Stimulated activated CD4-positive, alpha-beta T cell treated with anti-CD3 and anti-CD28 coated beads, Interleukin-15, amount 100 ng/mL, for 24 hours (primary cell): Measurements from ENCODE around the gene EML6.
A peak's percentile ranks its signal among the peaks of the same experiment; 100 is the strongest.
"Not testable (repeated sequence)": the region's sequence is repeated elsewhere in the genome, so short reads cannot be mapped to it uniquely, and the experiment has no call there.

ENCODE experiments used
- DNase-seq: peaks from one replicate; pipeline ENCODE4 v3.0.0-alpha.2; 2020

The EML6 gene

GRCh38 chr2:54969295-54969939 lies 246.0 kb downstream of the EML6 start:
- DNase-seq, result no peak

GRCh38 chr2:54969940-54970338 lies 246.5 kb downstream of the EML6 start:
- DNase-seq, result no peak

GRCh38 chr2:54975175-54975574 lies 251.7 kb downstream of the EML6 start:
- no peak for DNase-seq

- no peak for DNase-seq
Measured at GRCh38 chr2:54975598-54976492, 252.4 kb downstream of the EML6 start.

- no peak for DNase-seq
Measured at GRCh38 chr2:54977149-54977548, 253.7 kb downstream of the EML6 start.

GRCh38 chr2:54979321-54980044 lies 256.0 kb downstream of the EML6 start:
- no peak for DNase-seq

- no peak for DNase-seq
Measured at GRCh38 chr2:54981385-54981784, 257.9 kb downstream of the EML6 start.

- DNase-seq, result no peak
Measured at GRCh38 chr2:54983345-54984220, 260.1 kb downstream of the EML6 start.

- no peak for DNase-seq
Measured at GRCh38 chr2:54984476-54984875, 261.0 kb downstream of the EML6 start.

- no peak for DNase-seq
Measured at GRCh38 chr2:54986264-54986663, 262.8 kb downstream of the EML6 start.

GRCh38 chr2:54988612-54989011 lies 265.1 kb downstream of the EML6 start:
- DNase-seq, result no peak

- DNase-seq, result not testable (repeated sequence)
Measured at GRCh38 chr2:54990694-54991093, 267.2 kb downstream of the EML6 start.

GRCh38 chr2:54995553-54995952 lies 272.1 kb downstream of the EML6 start:
- no peak for DNase-seq

- no peak for DNase-seq
Measured at GRCh38 chr2:54997826-54998225, 274.4 kb downstream of the EML6 start.

GRCh38 chr2:54999182-54999581 lies 275.7 kb downstream of the EML6 start:
- DNase-seq, result no peak

- no peak for DNase-seq
Measured at GRCh38 chr2:55000341-55000740, 276.9 kb downstream of the EML6 start.

GRCh38 chr2:55001716-55002115 lies 278.3 kb downstream of the EML6 start:
- no peak for DNase-seq

- DNase-seq, result no peak
Measured at GRCh38 chr2:55003706-55004639, 280.5 kb downstream of the EML6 start.

- DNase-seq, result no peak
Measured at GRCh38 chr2:55006306-55006705, 282.8 kb downstream of the EML6 start.

GRCh38 chr2:55009277-55010060 lies 286.0 kb downstream of the EML6 start:
- no peak for DNase-seq

- DNase-seq, result peak; percentile 22
Measured at GRCh38 chr2:55010149-55010591, 286.7 kb downstream of the EML6 start.
